Heart right ventricle (tissue), 16 donors: ENCODE results near the gene STRADA. TPM values are rescaled to one million over a fixed set of nuclear protein-coding genes. Genes with fewer than 3 reads are reported as not detected.

Experiments used
- ATAC-seq, 8 donors: fragments of 200-7000 bp; cut with Tn5 transposase; one replicate each; pipeline ENCODE4 v1.9.1; 2020; ENCODE audit warnings: mild to moderate bottlenecking in 8 of 8, moderate library complexity in 8 of 8, moderate number of reproducible peaks in 1 of 8
- DNase-seq, 2 donors: peaks; one replicate each; pipeline ENCODE4 v3.0.0-alpha.2; 2020
- H3K27ac ChIP-seq, 10 donors: fragments of 200-600 bp; sonication (generic) in 2 of 10; one replicate each; pipeline versions ENCODE4 v1.5.0 to v1.8.0; 2020 to 2022; ENCODE audit warnings: mild to moderate bottlenecking in 3 of 10
- H3K27me3 ChIP-seq, 7 donors: fragments of 200-600 bp; one replicate each; pipeline ENCODE4 v1.8.0; 2021 to 2022; ENCODE audit warnings: mild to moderate bottlenecking in 2 of 7
- H3K36me3 ChIP-seq, 9 donors: fragments of 200-600 bp; sonication (generic) in 1 of 9; one replicate each; pipeline versions ENCODE4 v1.5.0 to v1.8.0; 2020 to 2022; ENCODE audit warnings: mild to moderate bottlenecking in 2 of 9
- H3K4me1 ChIP-seq, 9 donors: fragments of 200-600 bp; sonication (generic) in 1 of 9; one replicate each; pipeline versions ENCODE4 v1.5.0 to v1.8.0; 2020 to 2022; ENCODE audit warnings: mild to moderate bottlenecking in 4 of 9
- H3K4me3 ChIP-seq, 10 donors: fragments of 200-600 bp; sonication (generic) in 2 of 10; one replicate each; pipeline versions ENCODE4 v1.5.0 to v1.8.0; 2020 to 2022; ENCODE audit warnings: mild to moderate bottlenecking in 7 of 10, moderate library complexity in 2 of 10
- H3K9me3 ChIP-seq, 11 donors: fragments of 200-600 bp in 10 of 11; sonication (generic) in 2 of 11; one replicate each; pipeline versions ENCODE4 v1.5.0 to v1.8.0; 2013 to 2022; ENCODE audit warnings: mild to moderate bottlenecking in 2 of 11, control low read depth in 1 of 11, moderate library complexity in 1 of 11
- CTCF ChIP-seq, 9 donors: fragments of 200-600 bp; sonication (generic) in 2 of 9; IDR thresholded peaks; one replicate each; pipeline versions ENCODE4 v1.5.0 to v1.8.0; 2021 to 2022; ENCODE audit warnings: antibody characterized with exemption in 9 of 9, mild to moderate bottlenecking in 5 of 9, moderate library complexity in 1 of 9
- WGBS, 2 donors: extraction: QIAGEN DNeasy Blood & Tissue Kit; methylation state at CpG; one replicate each; pipeline ENCODE4 v1.1.7; 2013; ENCODE audit warnings: inconsistent platforms in 1 of 2; 5-methylcytosine and 5-hydroxymethylcytosine counted together
- intact Hi-C, 10 donors: fragments of 100-400 bp; cut with DNase I; formaldehyde crosslinking; loops; one replicate each; pipeline versions ENCODE4 v1.11.1 to v1.14.2; 2022
- polyA plus RNA-seq, 2 donors: library from polyadenylated mRNA; stranded (reverse); fragments of 200-250 nt; gene quantifications; one replicate each; pipeline ENCODE4 v1.2.3, GENCODE V29; 2013
- total RNA-seq, 10 donors: library from RNA; stranded (reverse); fragmentation: NEBNext Ultra II Directional in 3 of 10; extraction: Animal tissue kit (Norgen Biotek cat#: 25700) in 3 of 10; gene quantifications; one replicate each; pipeline versions ENCODE4 v1.2.1 to v1.2.4, GENCODE V29; 2021 to 2023
- donor health status: Arrhythmogenic right ventricular cardiomyopathy.
- donor health status: ischemic (EF 13 %, LVEDD 7.1; RV severe dilation, severe dysfunction).
- donor health status: healthy with polysubstance abuse.
- donor health status: DM: no; HTN: yes; CAD: no.
- donor health status: DM: no; HTN: no; CAD: no.
- donor health status: ischemic (EF 25% LVEDD 6.9; RV normal size, moderate dysfunction).
- donor health status: ischemic (EF 25% LVEDD 5.7; RV mildly dilated, moderate dysfunction).
- donor health status: healthy.
- donor health status: DM: yes; HTN: yes; CAD: no.
- donor health status: Ischemic cardiomyopathy.
- donor health status: ischemic (EF 35%, LVEDD 5.7; RV mildly dilated, moderate dysfunction).
- donor health status: nonischemic (EF 11% LVEDD 7.7; RV severe dilation, severe dysfunction).
- donor health status: DM: yes; HTN: yes; CAD: no.
- donor health status: PGD.
- donor health status: ischemic (EF 29% LVEDD 5.4; RV normal size, mild dysfunction).
- donor health status: nonischemic (EF 23%, LVEDD 6.1; RV moderate dilation, normal function).

Gene STRADA
- total and polyA plus RNA-seq, 12 donors, result 12.2 to 30.0 (median 17.7) TPM

- DNase-seq, result no peak
- no peak overlapping the region for H3K4me3 ChIP-seq
- intact Hi-C loops, result loop anchor here in 1 of 10 donors (5.0 kb wide), 1 partner anchor 38 kb away; the partner anchor contains the start of gene STRADA
- no peaks in the 10 kb centered on the region for H3K27me3 ChIP-seq
- peaks cover 0 to 68% (median 26%) of the 10 kb centered on the region in 9 donors for H3K36me3 ChIP-seq
- H3K9me3 ChIP-seq, result no peaks in the 10 kb centered on the region
- no peak for TF ChIP-seq CTCF (IDR thresholded peaks at IDR 0.05)
- no peak overlapping the region for H3K27ac ChIP-seq
- H3K4me1 ChIP-seq, result peaks cover 8 to 44% (median 12%) of the 10 kb centered on the region in 9 donors
- WGBS, 2 donors, result 94 to 95% methylated on average over 11 of the region's 11 CpGs
- ATAC-seq, result no peak
Observed at GRCh38 chr17:63704259-63704576, 37.4 kb downstream of the STRADA start.

GRCh38 chr17:63703556-63704258 is 37.9 kb downstream of the STRADA start:
- DNase-seq, result no peak
- intact Hi-C loops, result loop anchor here in 1 of 10 donors (5.0 kb wide), 1 partner anchor 39 kb away; the partner anchor contains the start of gene STRADA
- Histone ChIP-seq H3K27ac (peak overlapping the region in 1 of 10 donors; percentile 95), H3K9me3 (no peaks in the 10 kb centered on the region), H3K4me3 (no peak overlapping the region), H3K27me3 (no peaks in the 10 kb centered on the region), H3K36me3 (peaks cover 0 to 63% (median 22%) of the 10 kb centered on the region in 9 donors), H3K4me1 (peaks cover 8 to 49% (median 17%) of the 10 kb centered on the region in 9 donors)
- no peak for TF ChIP-seq CTCF (IDR thresholded peaks at IDR 0.05)
- no peak for ATAC-seq
- WGBS, 2 donors, result 86 to 93% methylated on average over 16 of the region's 16 CpGs

- no peak for TF ChIP-seq CTCF (IDR thresholded peaks at IDR 0.05)
- Histone ChIP-seq H3K36me3 (peaks cover 0 to 60% (median 20%) of the 10 kb centered on the region in 9 donors), H3K9me3 (no peaks in the 10 kb centered on the region), H3K27ac (peak overlapping the region in 1 of 10 donors; percentile 95), H3K4me1 (peaks cover 8 to 56% (median 22%) of the 10 kb centered on the region in 9 donors), H3K4me3 (peak overlapping the region in 1 of 10 donors; percentile 77), H3K27me3 (no peaks in the 10 kb centered on the region)
- DNase-seq (no peak), ATAC-seq (no peak)
- WGBS, 2 donors, result 88 to 92% methylated on average over 5 of the region's 5 CpGs
- intact Hi-C loops, result loop anchor here in 1 of 10 donors (5.0 kb wide), 1 partner anchor 39 kb away; the partner anchor contains the start of gene STRADA
Observed at GRCh38 chr17:63703029-63703428, 38.6 kb downstream of the STRADA start.

- Histone ChIP-seq H3K4me3 (peak overlapping the region in 1 of 10 donors; percentile 77), H3K36me3 (peaks cover 0 to 59% (median 19%) of the 10 kb centered on the region in 9 donors), H3K4me1 (peaks cover 8 to 60% (median 25%) of the 10 kb centered on the region in 9 donors), H3K27ac (peak overlapping the region in 2 of 10 donors; percentile 82 to 95), H3K27me3 (no peaks in the 10 kb centered on the region), H3K9me3 (no peaks in the 10 kb centered on the region)
- intact Hi-C loops, result loop anchor here in 1 of 10 donors (5.0 kb wide), 1 partner anchor 40 kb away; the partner anchor contains the start of gene STRADA
- ATAC-seq, result no peak
- DNase-seq, result no peak
- 88 to 92% methylated on average over 6 of the region's 6 CpGs for WGBS, 2 donors
- no peak for TF ChIP-seq CTCF (IDR thresholded peaks at IDR 0.05)
Observed at GRCh38 chr17:63702721-63703015, 38.9 kb downstream of the STRADA start.
